H1 (cell line): ENCODE data around the gene PFKP. TPM values are rescaled to one million over a fixed set of nuclear protein-coding genes. Genes with fewer than 3 reads are reported as not detected.

Experiments used
- CTCF ChIA-PET: fragments of 300-600 bp; sonication (Branson Sonifier 250); formaldehyde crosslinking; loops from one replicate; lab custom pipeline; 2021; ENCODE audit not compliant: partially characterized antibody; lab: Charles Lee
- POLR2A ChIA-PET: fragments of 300-600 bp; sonication (Branson Sonifier 250); formaldehyde crosslinking; loops from one replicate; lab custom pipeline; 2021; ENCODE audit warnings: inconsistent platforms; ENCODE audit not compliant: partially characterized antibody; lab: Charles Lee
- DNase-seq, 2 experiments: peaks; one replicate each; pipeline versions ENCODE4 v3.0.0 to v3.0.0-alpha.2; 2010 to 2022; ENCODE audit warnings: low spot score in 2 of 2, low read depth in 1 of 2, mixed read lengths in 1 of 2
- FAIRE-seq: peaks from 2 replicates; lab custom pipeline; 2011; peaks lifted over from hg19 to GRCh38; lab: Jason Lieb, UNC
- H2AFZ ChIP-seq: 2 replicates; pipeline ENCODE4 v1.8.1; 2012; ENCODE audit warnings: low read length, inconsistent platforms
- H2AK5ac ChIP-seq: 2 replicates; pipeline ENCODE4 v1.6.1; 2013; ENCODE audit warnings: low read depth, low read length
- H2BK120ac ChIP-seq: replicated peaks from 2 replicates; pipeline ENCODE3; 2013; ENCODE audit warnings: low read depth, low read length, inconsistent platforms
- H2BK12ac ChIP-seq: 2 replicates; pipeline ENCODE4 v1.6.1; 2013; ENCODE audit warnings: low read depth, low read length
- H2BK15ac ChIP-seq: 2 replicates; pipeline ENCODE4 v1.6.1; 2013; ENCODE audit warnings: low read length
- H2BK20ac ChIP-seq: 2 replicates; pipeline ENCODE4 v1.6.1; 2013; ENCODE audit warnings: low read length
- H2BK5ac ChIP-seq: 2 replicates; pipeline ENCODE4 v1.6.1; 2013; ENCODE audit warnings: low read depth, low read length
- H3K14ac ChIP-seq: 2 replicates; pipeline ENCODE4 v1.6.1; 2013; ENCODE audit warnings: inconsistent platforms; ENCODE audit not compliant: insufficient read length
- H3K18ac ChIP-seq: 2 replicates; pipeline ENCODE4 v1.6.1; 2013; ENCODE audit warnings: low read length; ENCODE audit errors: extremely low read depth
- H3K23ac ChIP-seq: 2 replicates; pipeline ENCODE4 v1.6.1; 2013; ENCODE audit warnings: inconsistent platforms; ENCODE audit not compliant: insufficient read length
- H3K23me2 ChIP-seq: 2 replicates; pipeline ENCODE4 v1.6.1; 2013; ENCODE audit warnings: low read depth, low read length
- H3K27ac ChIP-seq: 2 replicates; pipeline ENCODE4 v1.6.1; 2011; ENCODE audit warnings: low read depth, low read length, inconsistent platforms
- H3K27me3 ChIP-seq, 4 experiments: replicated peaks in 1 of 4; 1 replicate in 1 of 4; 2 replicates in 3 of 4; pipeline versions ENCODE4 v1.6.1 to v1.8.1; 2011 to 2013; ENCODE audit warnings: low read length in 3 of 4, mild to moderate bottlenecking in 3 of 4, inconsistent platforms in 2 of 4, mixed read lengths in 2 of 4, moderate library complexity in 1 of 4; ENCODE audit not compliant: control insufficient read depth in 3 of 4, insufficient read depth in 3 of 4; ENCODE audit errors: extremely low read depth in 1 of 4
- H3K36me3 ChIP-seq, 4 experiments: 2 replicates each; pipeline versions ENCODE4 v1.6.1 to v1.8.1; 2011 to 2013; ENCODE audit warnings: mild to moderate bottlenecking in 4 of 4, low read length in 3 of 4, moderate library complexity in 2 of 4, control low read depth in 1 of 4, inconsistent platforms in 1 of 4; ENCODE audit not compliant: insufficient read depth in 4 of 4, control insufficient read depth in 2 of 4
- H3K4ac ChIP-seq: replicated peaks from 2 replicates; pipeline ENCODE3; 2013; ENCODE audit warnings: low read length, low read depth, mixed read lengths, inconsistent platforms; ENCODE audit not compliant: insufficient read length
- H3K4me1 ChIP-seq, 4 experiments: replicated peaks in 1 of 4; 1 replicate in 1 of 4; 2 replicates in 3 of 4; pipeline versions ENCODE4 v1.6.1 to v1.8.1; 2011 to 2013; ENCODE audit warnings: low read length in 3 of 4, inconsistent platforms in 2 of 4, mixed read lengths in 1 of 4; ENCODE audit not compliant: insufficient read depth in 4 of 4, control insufficient read depth in 3 of 4
- H3K4me2 ChIP-seq, 2 experiments: 2 replicates each; pipeline versions ENCODE4 v1.6.1 to v1.8.1; 2011 to 2013; ENCODE audit warnings: low read depth in 2 of 2, low read length in 2 of 2, control low read depth in 1 of 2, inconsistent platforms in 1 of 2, mild to moderate bottlenecking in 1 of 2; ENCODE audit not compliant: insufficient read depth in 1 of 2
- H3K4me3 ChIP-seq, 4 experiments: fragments of 200-600, 300-600 bp in 1 of 4; sonication (generic), shearing (Covaris generic), sonication (Bioruptor Twin) in 1 of 4; 2 replicates each; pipeline versions ENCODE4 v1.5.1 to v1.8.1; 2011 to 2016; ENCODE audit warnings: low read length in 4 of 4, low read depth in 3 of 4, control low read depth in 2 of 4, inconsistent platforms in 2 of 4, mild to moderate bottlenecking in 2 of 4, mixed read lengths in 1 of 4, moderate library complexity in 1 of 4; ENCODE audit not compliant: insufficient read depth in 2 of 4; ENCODE audit errors: extremely low read depth in 1 of 4
- H3K56ac ChIP-seq: replicated peaks from 2 replicates; pipeline ENCODE3; 2013; ENCODE audit warnings: low read depth, mild to moderate bottlenecking, mixed read lengths, low read length, inconsistent platforms; ENCODE audit not compliant: insufficient read length
- H3K79me1 ChIP-seq: 2 replicates; pipeline ENCODE4 v1.6.1; 2013; ENCODE audit warnings: low read depth, low read length, control low read depth
- H3K79me2 ChIP-seq, 2 experiments: 2 replicates each; pipeline versions ENCODE4 v1.6.1 to v1.8.1; 2012 to 2013; ENCODE audit warnings: low read length in 2 of 2, mild to moderate bottlenecking in 2 of 2, inconsistent platforms in 1 of 2; ENCODE audit not compliant: insufficient read depth in 2 of 2, control insufficient read depth in 1 of 2
- H3K9ac ChIP-seq, 4 experiments: replicated peaks in 1 of 4; 1 replicate in 1 of 4; 2 replicates in 3 of 4; pipeline versions ENCODE4 v1.6.1 to v1.8.1; 2011 to 2013; ENCODE audit warnings: low read depth in 3 of 4, low read length in 3 of 4, control low read depth in 2 of 4, mild to moderate bottlenecking in 2 of 4, moderate library complexity in 2 of 4, inconsistent platforms in 1 of 4; ENCODE audit errors: extremely low read depth in 1 of 4
- H3K9me3 ChIP-seq, 2 experiments: 2 replicates each; pipeline versions ENCODE4 v1.6.1 to v1.8.1; 2012 to 2013; ENCODE audit warnings: mild to moderate bottlenecking in 2 of 2, moderate library complexity in 2 of 2, control low read depth in 1 of 2, inconsistent platforms in 1 of 2, low read depth in 1 of 2, low read length in 1 of 2, mixed read lengths in 1 of 2; ENCODE audit not compliant: insufficient read depth in 2 of 2
- H4K20me1 ChIP-seq, 2 experiments: replicated peaks in 1 of 2; 2 replicates each; pipeline versions ENCODE3 to v1.8.1; 2011 to 2013; ENCODE audit warnings: inconsistent platforms in 2 of 2, low read length in 2 of 2, mild to moderate bottlenecking in 1 of 2; ENCODE audit not compliant: insufficient read depth in 2 of 2, control insufficient read depth in 1 of 2
- H4K5ac ChIP-seq: 2 replicates; pipeline ENCODE4 v1.6.1; 2013; ENCODE audit warnings: low read length, low read depth, mixed read lengths, inconsistent platforms; ENCODE audit not compliant: insufficient read length
- H4K8ac ChIP-seq: 2 replicates; pipeline ENCODE4 v1.8.0; 2013; ENCODE audit warnings: mild to moderate bottlenecking, moderate library complexity, low read length, inconsistent platforms; ENCODE audit not compliant: insufficient read depth; ENCODE audit errors: extremely low read depth
- H4K91ac ChIP-seq: replicated peaks from 2 replicates; pipeline ENCODE3; 2013; ENCODE audit warnings: low read length, mixed read lengths, inconsistent platforms; ENCODE audit not compliant: insufficient read length
- ATF3 ChIP-seq: IDR thresholded peaks from 2 replicates; pipeline ENCODE4 v1.6.1; 2011; ENCODE audit warnings: low read depth, mild to moderate bottlenecking, low read length; ENCODE audit not compliant: insufficient read depth
- BRCA1 ChIP-seq: IDR thresholded peaks from 2 replicates; pipeline ENCODE4 v1.6.1; 2012; ENCODE audit warnings: low read depth, low read length, improper control_type of control experiment
- RBBP5 ChIP-seq: IDR thresholded peaks from 2 replicates; pipeline ENCODE4 v1.7.1; 2012; ENCODE audit warnings: low read depth, mild to moderate bottlenecking, inconsistent platforms, low read length, moderate library complexity, borderline replicate concordance
- RNF2 ChIP-seq: fragments of 200-900, 300-1000 bp; sonication (generic); IDR thresholded peaks from 2 replicates; pipeline ENCODE4 v1.7.1; 2016; ENCODE audit warnings: borderline replicate concordance, low read depth, mild to moderate bottlenecking, antibody characterized with exemption, low read length; ENCODE audit not compliant: poor library complexity, severe bottlenecking; ENCODE audit errors: missing control alignments
- TAF1 ChIP-seq: IDR thresholded peaks from 2 replicates; pipeline ENCODE4 v1.6.1; 2011; ENCODE audit warnings: mild to moderate bottlenecking, low read depth, low read length
- WGBS, 2 experiments: shearing (Covaris generic) in 1 of 2; methylation state at CpG; one replicate each; pipeline versions ENCODE4 v1.1.6 to v1.1.7; 2013 to 2015; ENCODE audit warnings: low lambda C conversion rate in 2 of 2, mixed read lengths in 2 of 2, inconsistent platforms in 1 of 2, low coverage in 1 of 2, missing lambda C conversion rate in 1 of 2; ENCODE audit not compliant: insufficient replicate concordance in 2 of 2, insufficient coverage in 1 of 2, insufficient read length in 1 of 2; ENCODE audit errors: extremely low coverage in 1 of 2, missing lambda C conversion rate in 1 of 2; 5-methylcytosine and 5-hydroxymethylcytosine counted together
- polyA plus RNA-seq, 7 experiments: library from polyadenylated mRNA; depleted of rRNA in 3 of 7; stranded (reverse) in 5 of 7; unstranded in 2 of 7; fragments of >200 nt in 5 of 7; fragments of 200-250 nt in 2 of 7; gene quantifications; 1 replicate in 5 of 7; 2 replicates in 1 of 7; 4 replicates in 1 of 7; pipeline versions ENCODE4 v1.2.1 to v1.2.3, GENCODE V29; 2011 to 2013; ENCODE audit warnings: missing spikeins in 2 of 7, mixed read lengths in 2 of 7
- total RNA-seq: library from RNA; stranded (reverse); fragmentation: NEBNext Ultra II Directional; extraction: Animal tissue kit (Norgen Biotek cat#: 25700); gene quantifications from 2 replicates; pipeline ENCODE4 v1.2.1, GENCODE V29; 2021

The PFKP gene
- total and polyA plus RNA-seq, 2 of the 8 experiments (the other 6 are each of a cell fraction or from before 2014, with no cell fraction given), result 51.2 to 128 TPM

GRCh38 chr10:3094609-3095036 lies 27.3 kb downstream of the PFKP start:
- no peak overlapping the region for H2BK15ac ChIP-seq
- no peaks in the 10 kb centered on the region for H3K27me3 ChIP-seq
- no peak overlapping the region for H3K56ac ChIP-seq
- WGBS, 2 experiments, result 88% methylated on average over 5 of the region's 5 CpGs; no CpG with 5 or more reads in 1 of the 2 experiments
- no peak overlapping the region for H2AK5ac ChIP-seq
- no peak overlapping the region for H3K4ac ChIP-seq
- H4K5ac ChIP-seq, result no peak overlapping the region
- H2AFZ ChIP-seq, result no peak overlapping the region
- peaks cover 14% of the 10 kb centered on the region for H3K79me1 ChIP-seq
- FAIRE-seq, result no peak
- H2BK5ac ChIP-seq, result no peak overlapping the region
- no peak overlapping the region for H3K18ac ChIP-seq
- no peak for DNase-seq
- H3K23ac ChIP-seq, result no peak overlapping the region
- no peak overlapping the region for H3K4me2 ChIP-seq
- H3K4me1 ChIP-seq, result peaks cover 3 to 8% (median 6%) of the 10 kb centered on the region in 4 experiments
- no peak overlapping the region for H2BK20ac ChIP-seq
- peaks cover 11% of the 10 kb centered on the region in 2 experiments for H4K20me1 ChIP-seq
- H2BK120ac ChIP-seq, result no peak overlapping the region
- H3K36me3 ChIP-seq, result peaks cover 2 to 19% (median 4%) of the 10 kb centered on the region in 4 experiments; a peak in 6 of 8 replicates
- no peak overlapping the region for H4K8ac ChIP-seq
- peaks cover 0 to 87% of the 10 kb centered on the region in 2 experiments; a peak in 3 of 4 replicates for H3K79me2 ChIP-seq
- TF ChIP-seq RBBP5 (no peak), RNF2 (no peak), BRCA1 (no peak), ATF3 (no peak), TAF1 (no peak)
- CTCF ChIA-PET, result interaction anchor here (1.1 to 2.1 kb wide), 3 partner anchors 42 to 169 kb away, joined by 3 to 4 read pairs (median 3); no protein-coding TSS in a partner anchor
- H2BK12ac ChIP-seq, result no peak overlapping the region
- H3K27ac ChIP-seq, result no peak overlapping the region
- peaks cover under 1% of the 10 kb centered on the region; the same call in 1 of the 2 replicates for H3K23me2 ChIP-seq
- H3K4me3 ChIP-seq, result no peak overlapping the region
- POLR2A ChIA-PET, result interaction anchor here (0.5 to 1.6 kb wide), 3 partner anchors 9 to 26 kb away, joined by 3 to 4 read pairs (median 3); no protein-coding TSS in a partner anchor
- H3K9ac ChIP-seq, result no peak overlapping the region
- no peak overlapping the region for H3K14ac ChIP-seq
- H3K9me3 ChIP-seq, result no peaks in the 10 kb centered on the region
- H4K91ac ChIP-seq, result no peak overlapping the region
